ENCODE results near the gene FICD.

The FICD gene

GRCh38 chr12:108495823-108496579 lies 19.1 kb upstream of the FICD start:
- no peak for TF ChIP-seq Cebpa-rat (IDR thresholded peaks at IDR 0.05)
- no peaks in the 10 kb centered on the region for H3K4me1 ChIP-seq
- no peak overlapping the region for H3K9ac ChIP-seq
- no peaks in the 10 kb centered on the region for H3K36me3 ChIP-seq
- H4K20me1 ChIP-seq: no peaks in the 10 kb centered on the region
- no peak overlapping the region for H3K4me2 ChIP-seq
- no peak overlapping the region for H3K4me3 ChIP-seq
- H3K9me3 ChIP-seq: no peaks in the 10 kb centered on the region
- no peak overlapping the region for H3K27ac ChIP-seq
- H3K27me3 ChIP-seq: no peaks in the 10 kb centered on the region

- Histone ChIP-seq H4K20me1 (no peaks in the 10 kb centered on the region), H3K4me1 (no peaks in the 10 kb centered on the region), H3K4me2 (no peak overlapping the region), H3K27me3 (no peaks in the 10 kb centered on the region), H3K9ac (no peak overlapping the region), H3K27ac (no peak overlapping the region), H3K36me3 (no peaks in the 10 kb centered on the region), H3K9me3 (peaks cover 14% of the 10 kb centered on the region), H3K4me3 (no peak overlapping the region)
- TF ChIP-seq Cebpa-rat (IDR thresholded peaks at IDR 0.05): no peak
These were observed 16.9 kb upstream of the FICD start for GRCh38 chr12:108498136-108498535.

GRCh38 chr12:108502922-108503321 lies 12.2 kb upstream of the FICD start:
- Histone ChIP-seq H4K20me1 (no peaks in the 10 kb centered on the region), H3K9ac (no peak overlapping the region), H3K27me3 (no peaks in the 10 kb centered on the region), H3K4me3 (no peak overlapping the region), H3K9me3 (peaks cover 33% of the 10 kb centered on the region), H3K4me2 (no peak overlapping the region), H3K27ac (no peak overlapping the region), H3K36me3 (no peaks in the 10 kb centered on the region), H3K4me1 (no peaks in the 10 kb centered on the region)
- TF ChIP-seq Cebpa-rat (IDR thresholded peaks at IDR 0.05): no peak

GRCh38 chr12:108505129-108505528 lies 9.9 kb upstream of the FICD start:
- no peak overlapping the region for H3K9ac ChIP-seq
- no peak for TF ChIP-seq Cebpa-rat (IDR thresholded peaks at IDR 0.05)
- peaks cover 33% of the 10 kb centered on the region for H3K9me3 ChIP-seq
- no peaks in the 10 kb centered on the region for H3K36me3 ChIP-seq
- no peaks in the 10 kb centered on the region for H4K20me1 ChIP-seq
- H3K27ac ChIP-seq: no peak overlapping the region
- H3K4me1 ChIP-seq: no peaks in the 10 kb centered on the region
- no peak overlapping the region for H3K4me2 ChIP-seq
- no peaks in the 10 kb centered on the region for H3K27me3 ChIP-seq
- H3K4me3 ChIP-seq: no peak overlapping the region

- Histone ChIP-seq H3K9ac (no peak overlapping the region), H3K27me3 (no peaks in the 10 kb centered on the region), H3K4me3 (no peak overlapping the region), H3K4me2 (no peak overlapping the region), H3K36me3 (no peaks in the 10 kb centered on the region), H3K4me1 (no peaks in the 10 kb centered on the region), H3K27ac (no peak overlapping the region), H4K20me1 (no peaks in the 10 kb centered on the region), H3K9me3 (peaks cover 19% of the 10 kb centered on the region)
- TF ChIP-seq Cebpa-rat (IDR thresholded peaks at IDR 0.05): no peak
These were observed 7.0 kb upstream of the FICD start for GRCh38 chr12:108507971-108508642.

GRCh38 chr12:108509806-108510205 lies 5.3 kb upstream of the FICD start:
- Histone ChIP-seq H3K9me3 (0 out of 2 replicates have a peak, but pooled peaks cover 2% of the 10 kb centered on the region), H3K4me3 (no peak overlapping the region), H3K27ac (no peak overlapping the region), H3K27me3 (no peaks in the 10 kb centered on the region), H3K4me1 (no peaks in the 10 kb centered on the region), H3K9ac (no peak overlapping the region), H3K4me2 (no peak overlapping the region), H3K36me3 (no peaks in the 10 kb centered on the region), H4K20me1 (no peaks in the 10 kb centered on the region)
- TF ChIP-seq Cebpa-rat (IDR thresholded peaks at IDR 0.05): no peak

GRCh38 chr12:108510836-108511235 lies 4.2 kb upstream of the FICD start:
- TF ChIP-seq Cebpa-rat (IDR thresholded peaks at IDR 0.05): no peak
- no peak overlapping the region for H3K4me3 ChIP-seq
- no peaks in the 10 kb centered on the region for H3K36me3 ChIP-seq
- H3K9ac ChIP-seq: no peak overlapping the region
- H3K27ac ChIP-seq: no peak overlapping the region
- H4K20me1 ChIP-seq: peaks cover 2% of the 10 kb centered on the region; the same call in 1 of the 2 replicates
- H3K4me2 ChIP-seq: no peak overlapping the region
- peaks cover 3% of the 10 kb centered on the region for H3K4me1 ChIP-seq
- no peaks in the 10 kb centered on the region for H3K27me3 ChIP-seq
- H3K9me3 ChIP-seq: no peaks in the 10 kb centered on the region

GRCh38 chr12:108511633-108512540 lies 3.2 kb upstream of the FICD start:
- H3K4me2 ChIP-seq: no peak overlapping the region

GRCh38 chr12:108514468-108514972 lies 557 bp upstream of the FICD start:
- H3K9me3 ChIP-seq: no peaks in the 10 kb centered on the region
- no peak overlapping the region for H3K27ac ChIP-seq
- H3K36me3 ChIP-seq: peaks cover 30% of the 10 kb centered on the region
- peak overlapping the region; percentile 83; the same call in 1 of the 2 replicates for H3K9ac ChIP-seq
- TF ChIP-seq Cebpa-rat (IDR thresholded peaks at IDR 0.05): no peak
- H3K4me1 ChIP-seq: peaks cover 25% of the 10 kb centered on the region
- no peaks in the 10 kb centered on the region for H3K27me3 ChIP-seq
- peak overlapping the region; percentile 91 for H3K4me2 ChIP-seq
- H3K4me3 ChIP-seq: peak overlapping the region; percentile 83
- peaks cover 37% of the 10 kb centered on the region for H4K20me1 ChIP-seq

More at GRCh38 chr12:108511633-108512540, 3.2 kb upstream of the FICD start:
- Histone ChIP-seq H3K36me3 (peaks cover 3% of the 10 kb centered on the region; the same call in 1 of the 2 replicates), H3K9ac (no peak overlapping the region), H4K20me1 (peaks cover 13% of the 10 kb centered on the region; the same call in 1 of the 2 replicates), H3K27me3 (no peaks in the 10 kb centered on the region), H3K4me3 (no peak overlapping the region), H3K4me1 (peaks cover 11% of the 10 kb centered on the region), H3K27ac (no peak overlapping the region), H3K9me3 (no peaks in the 10 kb centered on the region)
- TF ChIP-seq Cebpa-rat (IDR thresholded peaks at IDR 0.05): no peak
